ENCODE measurements around the gene AZU1. TPM values are rescaled to one million over a fixed set of nuclear protein-coding genes. Genes with fewer than 3 reads are reported as not detected.

AZU1 gene
- total RNA-seq, 2 donors from 2014 or later, result 0.19 TPM; not detected in 1

GRCh38 chr19:802498-803098, 25.0 kb upstream of the AZU1 start:
- H3K27me3 Mint-ChIP-seq, result no peaks in the 10 kb centered on the region
- no peak overlapping the region for H3K27ac Mint-ChIP-seq
- peaks cover 24% of the 10 kb centered on the region for H3K4me1 Mint-ChIP-seq
- peak overlapping the region; percentile 93 for H3K4me3 Mint-ChIP-seq
- no peaks in the 10 kb centered on the region for H3K9me3 Mint-ChIP-seq
- no peak for ATAC-seq (replicated peaks)
- H3K36me3 Mint-ChIP-seq (ENCODE audit: low read depth), result peaks cover 88% of the 10 kb centered on the region

- H3K4me3 Mint-ChIP-seq, result peak overlapping the region; percentile 93
- peaks cover 27% of the 10 kb centered on the region for H3K4me1 Mint-ChIP-seq
- no peaks in the 10 kb centered on the region for H3K27me3 Mint-ChIP-seq
- H3K27ac Mint-ChIP-seq, result no peak overlapping the region
- H3K36me3 Mint-ChIP-seq (ENCODE audit: low read depth), result peaks cover 91% of the 10 kb centered on the region
- no peak for ATAC-seq (replicated peaks)
- H3K9me3 Mint-ChIP-seq, result no peaks in the 10 kb centered on the region
These were observed 24.5 kb upstream of the AZU1 start for GRCh38 chr19:803099-803561.

GRCh38 chr19:803686-804418, 23.8 kb upstream of the AZU1 start:
- H3K9me3 Mint-ChIP-seq, result no peaks in the 10 kb centered on the region
- H3K27me3 Mint-ChIP-seq, result no peaks in the 10 kb centered on the region
- no peak overlapping the region for H3K27ac Mint-ChIP-seq

GRCh38 chr19:804419-805165, 23.0 kb upstream of the AZU1 start:
- Mint-ChIP-seq H3K36me3 (ENCODE audit: low read depth) (peaks cover 89% of the 10 kb centered on the region), H3K4me3 (no peak overlapping the region)

More at GRCh38 chr19:803686-804418, 23.8 kb upstream of the AZU1 start:
- ATAC-seq (replicated peaks), result no peak
- Mint-ChIP-seq H3K4me1 (peaks cover 27% of the 10 kb centered on the region), H3K36me3 (ENCODE audit: low read depth) (peaks cover 89% of the 10 kb centered on the region), H3K4me3 (peak overlapping the region; percentile 93)

GRCh38 chr19:805166-805551, 22.5 kb upstream of the AZU1 start:
- H3K9me3 Mint-ChIP-seq, result no peaks in the 10 kb centered on the region
- no peaks in the 10 kb centered on the region for H3K27me3 Mint-ChIP-seq
- ATAC-seq (replicated peaks), result no peak
- no peak overlapping the region for H3K27ac Mint-ChIP-seq
- H3K36me3 Mint-ChIP-seq (ENCODE audit: low read depth), result peaks cover 89% of the 10 kb centered on the region
- no peak overlapping the region for H3K4me3 Mint-ChIP-seq
- peaks cover 20% of the 10 kb centered on the region for H3K4me1 Mint-ChIP-seq

More at GRCh38 chr19:804419-805165, 23.0 kb upstream of the AZU1 start:
- H3K27me3 Mint-ChIP-seq, result no peaks in the 10 kb centered on the region
- H3K27ac Mint-ChIP-seq, result no peak overlapping the region
- peaks cover 25% of the 10 kb centered on the region for H3K4me1 Mint-ChIP-seq
- ATAC-seq (replicated peaks), result no peak
- no peaks in the 10 kb centered on the region for H3K9me3 Mint-ChIP-seq

- no peaks in the 10 kb centered on the region for H3K9me3 Mint-ChIP-seq
- peaks cover 89% of the 10 kb centered on the region for H3K36me3 Mint-ChIP-seq (ENCODE audit: low read depth)
- H3K4me1 Mint-ChIP-seq, result peaks cover 13% of the 10 kb centered on the region
- no peak overlapping the region for H3K27ac Mint-ChIP-seq
- ATAC-seq (replicated peaks), result no peak
- H3K27me3 Mint-ChIP-seq, result no peaks in the 10 kb centered on the region
- H3K4me3 Mint-ChIP-seq, result no peak overlapping the region
These were observed 21.8 kb upstream of the AZU1 start for GRCh38 chr19:805600-806550.

- no peak for ATAC-seq (replicated peaks)
- Mint-ChIP-seq H3K9me3 (no peaks in the 10 kb centered on the region), H3K27ac (no peak overlapping the region), H3K36me3 (ENCODE audit: low read depth) (peaks cover 88% of the 10 kb centered on the region), H3K4me3 (no peak overlapping the region), H3K27me3 (no peaks in the 10 kb centered on the region), H3K4me1 (peaks cover 13% of the 10 kb centered on the region)
These were observed 20.7 kb upstream of the AZU1 start for GRCh38 chr19:806815-807421.

GRCh38 chr19:807627-808422, 19.8 kb upstream of the AZU1 start:
- no peak overlapping the region for H3K27ac Mint-ChIP-seq
- ATAC-seq (replicated peaks), result no peak
- H3K9me3 Mint-ChIP-seq, result no peaks in the 10 kb centered on the region
- H3K27me3 Mint-ChIP-seq, result no peaks in the 10 kb centered on the region
- peaks cover 9% of the 10 kb centered on the region for H3K4me1 Mint-ChIP-seq
- no peak overlapping the region for H3K4me3 Mint-ChIP-seq
- H3K36me3 Mint-ChIP-seq (ENCODE audit: low read depth), result peaks cover 81% of the 10 kb centered on the region

GRCh38 chr19:808423-808775, 19.2 kb upstream of the AZU1 start:
- no peaks in the 10 kb centered on the region for H3K9me3 Mint-ChIP-seq

GRCh38 chr19:810077-810855, 17.4 kb upstream of the AZU1 start:
- no peak overlapping the region for H3K27ac Mint-ChIP-seq

More at GRCh38 chr19:808423-808775, 19.2 kb upstream of the AZU1 start:
- peaks cover 8% of the 10 kb centered on the region for H3K4me1 Mint-ChIP-seq
- H3K27ac Mint-ChIP-seq, result no peak overlapping the region
- no peak for ATAC-seq (replicated peaks)
- no peaks in the 10 kb centered on the region for H3K27me3 Mint-ChIP-seq
- H3K4me3 Mint-ChIP-seq, result no peak overlapping the region
- peaks cover 75% of the 10 kb centered on the region for H3K36me3 Mint-ChIP-seq (ENCODE audit: low read depth)

GRCh38 chr19:810883-811489, 16.7 kb upstream of the AZU1 start:
- no peaks in the 10 kb centered on the region for H3K9me3 Mint-ChIP-seq
- no peak overlapping the region for H3K27ac Mint-ChIP-seq
- peaks cover 71% of the 10 kb centered on the region for H3K36me3 Mint-ChIP-seq (ENCODE audit: low read depth)
- H3K4me1 Mint-ChIP-seq, result peaks cover 11% of the 10 kb centered on the region
- no peak overlapping the region for H3K4me3 Mint-ChIP-seq
- ATAC-seq (replicated peaks), result no peak
- no peaks in the 10 kb centered on the region for H3K27me3 Mint-ChIP-seq

More at GRCh38 chr19:810077-810855, 17.4 kb upstream of the AZU1 start:
- H3K36me3 Mint-ChIP-seq (ENCODE audit: low read depth), result peaks cover 71% of the 10 kb centered on the region
- H3K4me1 Mint-ChIP-seq, result peaks cover 8% of the 10 kb centered on the region
- no peak overlapping the region for H3K4me3 Mint-ChIP-seq
- H3K27me3 Mint-ChIP-seq, result no peaks in the 10 kb centered on the region
- no peak for ATAC-seq (replicated peaks)
- H3K9me3 Mint-ChIP-seq, result no peaks in the 10 kb centered on the region

GRCh38 chr19:811506-812048, 16.1 kb upstream of the AZU1 start:
- no peak for ATAC-seq (replicated peaks)
- no peak overlapping the region for H3K27ac Mint-ChIP-seq
- no peaks in the 10 kb centered on the region for H3K27me3 Mint-ChIP-seq
- H3K4me3 Mint-ChIP-seq, result no peak overlapping the region
- H3K4me1 Mint-ChIP-seq, result peaks cover 17% of the 10 kb centered on the region
- peaks cover 74% of the 10 kb centered on the region for H3K36me3 Mint-ChIP-seq (ENCODE audit: low read depth)
- H3K9me3 Mint-ChIP-seq, result peaks cover 4% of the 10 kb centered on the region
